Measurements from ENCODE around the gene TSPAN14.

Gene TSPAN14

DNA sequence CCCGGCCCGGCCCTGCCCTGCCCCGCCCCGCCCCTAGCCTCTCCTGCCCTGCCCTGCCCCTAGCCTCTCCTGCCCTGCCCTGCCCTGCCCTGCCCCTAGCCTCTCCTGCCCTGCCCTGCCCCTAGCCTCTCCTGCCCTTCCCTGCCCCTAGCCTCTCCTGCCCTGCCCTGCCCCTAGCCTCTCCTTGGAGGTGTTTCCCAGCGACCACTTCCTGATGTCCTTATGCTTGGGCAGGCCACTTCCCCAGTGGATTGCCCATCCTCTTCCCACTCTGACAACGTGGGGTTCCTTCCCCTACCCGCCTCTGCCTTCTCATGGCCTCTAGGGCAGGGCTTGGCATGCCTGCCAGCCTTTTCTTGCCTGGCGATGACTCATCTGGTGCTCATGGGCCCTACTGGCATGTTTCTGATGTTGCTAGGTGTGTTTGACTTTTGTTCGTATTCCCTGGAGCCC, 24.6 kb upstream of the TSPAN14 start:
- H3K27me3 ChIP-seq (ENCODE audit: insufficient read depth, poor library complexity, severe bottlenecking): no peaks in the 10 kb centered on the region
- DNase-seq (ENCODE audit: low read depth in 1 of 2, low spot score in 1 of 2): no peak
- H3K27ac ChIP-seq (replicated peaks): no peak overlapping the region
- TF ChIP-seq POLR2AphosphoS5 (IDR thresholded peaks at IDR 0.05; ENCODE audit: low read depth): no peak
- TF ChIP-seq GABPA (IDR thresholded peaks at IDR 0.05; ENCODE audit: low read depth): no peak
- TF ChIP-seq SPI1 (IDR thresholded peaks at IDR 0.05; ENCODE audit: borderline replicate concordance, low read depth): no peak
- TF ChIP-seq, protein P1, sequence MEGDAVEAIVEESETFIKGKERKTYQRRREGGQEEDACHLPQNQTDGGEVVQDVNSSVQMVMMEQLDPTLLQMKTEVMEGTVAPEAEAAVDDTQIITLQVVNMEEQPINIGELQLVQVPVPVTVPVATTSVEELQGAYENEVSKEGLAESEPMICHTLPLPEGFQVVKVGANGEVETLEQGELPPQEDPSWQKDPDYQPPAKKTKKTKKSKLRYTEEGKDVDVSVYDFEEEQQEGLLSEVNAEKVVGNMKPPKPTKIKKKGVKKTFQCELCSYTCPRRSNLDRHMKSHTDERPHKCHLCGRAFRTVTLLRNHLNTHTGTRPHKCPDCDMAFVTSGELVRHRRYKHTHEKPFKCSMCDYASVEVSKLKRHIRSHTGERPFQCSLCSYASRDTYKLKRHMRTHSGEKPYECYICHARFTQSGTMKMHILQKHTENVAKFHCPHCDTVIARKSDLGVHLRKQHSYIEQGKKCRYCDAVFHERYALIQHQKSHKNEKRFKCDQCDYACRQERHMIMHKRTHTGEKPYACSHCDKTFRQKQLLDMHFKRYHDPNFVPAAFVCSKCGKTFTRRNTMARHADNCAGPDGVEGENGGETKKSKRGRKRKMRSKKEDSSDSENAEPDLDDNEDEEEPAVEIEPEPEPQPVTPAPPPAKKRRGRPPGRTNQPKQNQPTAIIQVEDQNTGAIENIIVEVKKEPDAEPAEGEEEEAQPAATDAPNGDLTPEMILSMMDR (IDR thresholded peaks at IDR 0.05; ENCODE audit: insufficient read depth, low read length): no peak
- TF ChIP-seq, protein P2, sequence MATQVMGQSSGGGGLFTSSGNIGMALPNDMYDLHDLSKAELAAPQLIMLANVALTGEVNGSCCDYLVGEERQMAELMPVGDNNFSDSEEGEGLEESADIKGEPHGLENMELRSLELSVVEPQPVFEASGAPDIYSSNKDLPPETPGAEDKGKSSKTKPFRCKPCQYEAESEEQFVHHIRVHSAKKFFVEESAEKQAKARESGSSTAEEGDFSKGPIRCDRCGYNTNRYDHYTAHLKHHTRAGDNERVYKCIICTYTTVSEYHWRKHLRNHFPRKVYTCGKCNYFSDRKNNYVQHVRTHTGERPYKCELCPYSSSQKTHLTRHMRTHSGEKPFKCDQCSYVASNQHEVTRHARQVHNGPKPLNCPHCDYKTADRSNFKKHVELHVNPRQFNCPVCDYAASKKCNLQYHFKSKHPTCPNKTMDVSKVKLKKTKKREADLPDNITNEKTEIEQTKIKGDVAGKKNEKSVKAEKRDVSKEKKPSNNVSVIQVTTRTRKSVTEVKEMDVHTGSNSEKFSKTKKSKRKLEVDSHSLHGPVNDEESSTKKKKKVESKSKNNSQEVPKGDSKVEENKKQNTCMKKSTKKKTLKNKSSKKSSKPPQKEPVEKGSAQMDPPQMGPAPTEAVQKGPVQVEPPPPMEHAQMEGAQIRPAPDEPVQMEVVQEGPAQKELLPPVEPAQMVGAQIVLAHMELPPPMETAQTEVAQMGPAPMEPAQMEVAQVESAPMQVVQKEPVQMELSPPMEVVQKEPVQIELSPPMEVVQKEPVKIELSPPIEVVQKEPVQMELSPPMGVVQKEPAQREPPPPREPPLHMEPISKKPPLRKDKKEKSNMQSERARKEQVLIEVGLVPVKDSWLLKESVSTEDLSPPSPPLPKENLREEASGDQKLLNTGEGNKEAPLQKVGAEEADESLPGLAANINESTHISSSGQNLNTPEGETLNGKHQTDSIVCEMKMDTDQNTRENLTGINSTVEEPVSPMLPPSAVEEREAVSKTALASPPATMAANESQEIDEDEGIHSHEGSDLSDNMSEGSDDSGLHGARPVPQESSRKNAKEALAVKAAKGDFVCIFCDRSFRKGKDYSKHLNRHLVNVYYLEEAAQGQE (IDR thresholded peaks at IDR 0.05; ENCODE audit: insufficient replicate concordance, low read depth): no peak
- H3K4me3 ChIP-seq (replicated peaks; ENCODE audit: insufficient read depth, low read length): no peak overlapping the region

DNA sequence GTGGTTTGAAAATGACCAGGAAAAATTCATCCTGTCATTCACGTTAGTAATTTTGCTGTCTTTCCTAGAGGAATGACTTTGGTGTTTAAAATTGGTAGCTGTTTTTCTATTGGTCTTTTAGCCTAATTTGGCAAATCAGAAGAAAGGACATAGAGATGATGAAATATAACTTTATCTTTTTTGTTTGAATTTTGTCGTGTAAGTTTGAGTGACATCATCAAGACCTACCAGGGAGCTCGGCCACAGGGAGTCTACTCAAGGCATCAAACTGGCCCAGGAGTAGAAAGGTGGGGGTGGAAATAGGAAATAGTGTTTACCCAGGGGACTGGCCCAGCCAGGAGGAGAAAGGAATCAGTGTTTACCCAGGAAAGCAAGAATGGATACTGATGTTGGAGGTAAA, 21.0 kb upstream of the TSPAN14 start:
- Histone ChIP-seq H3K27me3 (ENCODE audit: insufficient read depth, poor library complexity, severe bottlenecking) (no peaks in the 10 kb centered on the region), H3K27ac (replicated peaks) (no peak overlapping the region), H3K4me3 (replicated peaks; ENCODE audit: insufficient read depth, low read length) (no peak overlapping the region)
- TF ChIP-seq SPI1 (IDR thresholded peaks at IDR 0.05; ENCODE audit: borderline replicate concordance, low read depth) (no peak), POLR2AphosphoS5 (IDR thresholded peaks at IDR 0.05; ENCODE audit: low read depth) (no peak), GABPA (IDR thresholded peaks at IDR 0.05; ENCODE audit: low read depth) (no peak)
- TF ChIP-seq, protein P2 (IDR thresholded peaks at IDR 0.05; ENCODE audit: insufficient replicate concordance, low read depth): no peak
- TF ChIP-seq, protein P1 (IDR thresholded peaks at IDR 0.05; ENCODE audit: insufficient read depth, low read length): no peak
- DNase-seq (ENCODE audit: low read depth in 1 of 2, low spot score in 1 of 2): no peak

DNA sequence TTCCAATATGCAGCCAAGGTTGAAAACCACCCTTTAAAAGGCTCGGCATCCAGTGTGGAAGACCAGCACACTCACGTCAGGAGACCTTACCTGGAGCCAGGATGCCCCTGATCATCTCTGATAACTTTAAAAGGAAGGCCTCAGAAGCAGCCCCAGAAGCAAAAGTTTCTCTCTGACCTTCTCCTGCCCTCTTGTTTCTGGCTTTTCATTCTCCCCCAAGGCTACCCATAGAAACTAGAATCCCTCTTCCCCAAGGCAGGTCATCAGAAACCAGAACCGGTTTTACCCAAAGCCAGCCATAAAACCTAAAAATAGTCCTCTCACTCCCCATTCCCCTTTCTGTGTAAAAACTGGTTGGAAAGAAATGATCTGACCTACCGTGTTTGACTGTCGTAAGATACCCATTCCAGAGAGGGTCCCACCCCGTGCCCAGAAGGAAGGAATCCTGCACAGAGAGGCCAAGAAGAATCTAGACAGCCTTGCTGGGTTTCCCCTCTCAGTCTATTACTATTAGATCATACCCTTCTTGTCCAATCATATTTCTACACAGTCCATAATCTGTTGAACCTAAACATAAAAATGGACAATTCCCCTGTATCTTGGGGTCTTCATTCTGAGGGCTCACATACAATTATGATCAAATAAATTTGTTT, 17.5 kb upstream of the TSPAN14 start:
- TF ChIP-seq SPI1 (IDR thresholded peaks at IDR 0.05; ENCODE audit: borderline replicate concordance, low read depth) (no peak), POLR2AphosphoS5 (IDR thresholded peaks at IDR 0.05; ENCODE audit: low read depth) (no peak), GABPA (IDR thresholded peaks at IDR 0.05; ENCODE audit: low read depth) (no peak)
- TF ChIP-seq, protein P1 (IDR thresholded peaks at IDR 0.05; ENCODE audit: insufficient read depth, low read length): no peak
- TF ChIP-seq, protein P2 (IDR thresholded peaks at IDR 0.05; ENCODE audit: insufficient replicate concordance, low read depth): no peak
- Histone ChIP-seq H3K27me3 (ENCODE audit: insufficient read depth, poor library complexity, severe bottlenecking) (no peaks in the 10 kb centered on the region), H3K27ac (replicated peaks) (no peak overlapping the region), H3K4me3 (replicated peaks; ENCODE audit: insufficient read depth, low read length) (no peak overlapping the region)
- DNase-seq (ENCODE audit: low read depth in 1 of 2, low spot score in 1 of 2): no peak

Measured in HL-60 (cell line).